ENCODE data around the gene ERGIC3.
"Not testable (repeated sequence)": the region's sequence is repeated elsewhere in the genome, so short reads cannot be mapped to it uniquely, and the experiment has no call there.

The ERGIC3 gene

DNA sequence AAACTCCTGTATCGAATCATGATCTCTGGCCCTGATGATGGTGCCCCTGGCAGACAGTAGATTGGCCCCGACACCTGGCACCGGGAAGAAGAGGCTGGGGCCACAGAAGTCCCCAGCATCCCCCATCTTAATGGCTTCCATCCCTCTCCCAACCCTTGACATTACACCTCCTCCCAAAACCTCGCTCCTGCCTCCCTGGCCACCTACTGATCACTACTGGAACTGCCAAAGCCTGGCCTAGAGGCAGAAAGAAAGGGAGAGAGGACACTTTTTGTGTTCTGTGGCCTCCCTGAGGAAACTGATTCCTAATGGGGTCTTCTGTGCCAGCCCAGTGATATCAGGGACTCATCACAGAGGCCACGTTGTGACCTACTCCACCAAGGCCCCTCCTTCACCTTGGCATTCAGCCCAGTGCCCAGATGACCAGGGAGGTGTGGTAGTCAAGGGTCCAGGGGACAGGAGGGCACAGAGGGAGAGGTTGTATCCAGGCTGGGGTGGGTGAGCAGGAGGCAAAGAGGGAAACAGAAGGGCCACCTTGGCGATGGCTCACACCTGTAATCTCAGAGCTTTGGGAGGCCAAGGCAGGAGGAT, 18.5 kb upstream of the ERGIC3 start:
- DNase-seq = no peak

- DNase-seq = no peak
Measured at GRCh38 chr20:35525639-35526038, 16.2 kb upstream of the ERGIC3 start.

- DNase-seq = no peak
Measured at GRCh38 chr20:35527122-35527769, 14.6 kb upstream of the ERGIC3 start.

DNA sequence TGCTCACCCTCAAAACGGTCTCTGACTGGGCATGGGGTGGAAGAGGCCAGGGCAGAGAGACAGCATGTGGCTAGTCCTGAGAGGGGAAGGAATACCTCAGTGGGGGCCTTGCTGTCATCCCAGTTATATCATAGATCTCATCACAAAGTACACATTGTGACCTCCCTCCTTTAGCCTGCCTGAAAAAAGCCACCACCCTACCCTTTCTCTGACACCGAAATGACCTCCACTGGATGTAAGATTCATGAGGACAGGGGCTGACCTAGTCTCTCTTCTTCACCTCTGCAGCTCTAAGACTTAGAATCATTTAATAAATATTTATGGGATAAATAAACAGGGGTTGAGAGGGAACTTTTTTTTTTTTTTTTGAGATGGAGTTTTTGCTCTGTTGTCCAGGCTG, 12.3 kb upstream of the ERGIC3 start, which contains the start of gene C20orf173:
Gene C20orf173, minus strand, starts transcription at position 101 of the 400 bp plus-strand sequence. CDS start 279 bp downstream, outside the sequence.
- no peak for DNase-seq

- DNase-seq = no peak
Measured at GRCh38 chr20:35539756-35540212, 2.1 kb upstream of the ERGIC3 start.

- DNase-seq = no peak
Measured at GRCh38 chr20:35541118-35541782, 628 bp upstream of the ERGIC3 start.

DNA sequence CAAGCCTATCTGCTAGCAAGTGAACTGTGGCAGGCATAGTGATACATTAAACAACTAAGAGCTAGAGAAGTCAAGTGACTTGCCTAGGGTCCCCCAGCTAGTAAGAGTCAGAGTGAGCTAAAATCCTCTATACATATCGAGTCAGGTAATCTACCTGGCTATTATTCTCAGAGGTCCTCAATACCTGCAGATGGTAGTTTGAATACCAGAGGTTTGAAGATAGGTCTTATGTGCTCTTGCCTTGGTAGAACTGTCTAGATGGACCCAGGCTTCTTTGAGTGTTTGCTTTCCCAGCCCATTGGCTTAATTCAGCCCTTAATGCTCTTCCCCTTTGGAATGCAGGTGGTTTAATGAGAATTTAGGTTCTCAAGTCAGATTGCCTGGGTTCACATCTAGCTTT, 1.1 kb downstream of the ERGIC3 start:
- DNase-seq = no peak

GRCh38 chr20:35544436-35544835, 2.6 kb downstream of the ERGIC3 start:
- DNase-seq = no peak

GRCh38 chr20:35544941-35545340, 3.1 kb downstream of the ERGIC3 start:
- DNase-seq = not testable (repeated sequence)

GRCh38 chr20:35546127-35546526, 4.2 kb downstream of the ERGIC3 start:
- no peak for DNase-seq

DNA sequence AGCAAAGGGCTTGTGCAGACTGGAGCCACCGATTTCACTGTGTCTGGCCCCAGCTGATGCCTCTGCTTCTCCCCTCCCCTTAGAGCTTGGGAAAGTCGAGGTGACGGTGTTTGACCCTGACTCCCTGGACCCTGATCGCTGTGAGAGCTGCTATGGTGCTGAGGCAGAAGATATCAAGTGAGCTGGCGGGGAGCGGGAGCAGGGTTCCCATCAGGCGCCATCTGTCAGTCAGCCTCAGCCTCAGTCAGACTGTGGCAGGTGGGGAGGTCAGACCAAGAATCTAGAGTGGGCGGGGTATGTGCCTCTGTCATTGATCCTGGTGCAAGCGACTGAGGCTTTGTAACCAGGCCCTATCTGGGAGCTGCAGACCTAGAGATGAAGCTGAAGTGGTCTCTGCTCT, 5.5 kb downstream of the ERGIC3 start:
- DNase-seq = no peak

- no peak for DNase-seq
Measured at GRCh38 chr20:35551503-35551902, 9.6 kb downstream of the ERGIC3 start.

GRCh38 chr20:35552914-35553313, 11.0 kb downstream of the ERGIC3 start:
- no peak for DNase-seq

DNA sequence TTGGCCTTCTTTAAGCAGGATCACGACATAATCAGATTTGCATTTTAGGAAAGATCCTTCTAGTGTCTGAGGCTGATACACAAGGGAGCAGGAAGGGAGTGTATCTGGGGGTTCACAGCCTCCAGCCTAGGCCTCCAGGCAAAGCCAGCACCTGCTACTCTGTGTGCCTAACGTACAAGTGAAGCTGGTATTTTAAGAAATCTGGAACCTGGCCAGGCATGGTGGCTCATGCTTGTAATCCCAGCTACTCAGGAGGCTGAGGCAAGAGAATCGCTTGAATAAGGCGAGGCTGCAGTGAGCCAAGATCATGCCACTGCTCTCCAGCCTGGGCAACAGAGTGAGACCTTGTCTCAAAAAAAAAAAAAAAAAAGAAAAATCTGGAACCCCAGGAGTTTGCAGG, 13.6 kb downstream of the ERGIC3 start:
- DNase-seq = not testable (repeated sequence)

DNA sequence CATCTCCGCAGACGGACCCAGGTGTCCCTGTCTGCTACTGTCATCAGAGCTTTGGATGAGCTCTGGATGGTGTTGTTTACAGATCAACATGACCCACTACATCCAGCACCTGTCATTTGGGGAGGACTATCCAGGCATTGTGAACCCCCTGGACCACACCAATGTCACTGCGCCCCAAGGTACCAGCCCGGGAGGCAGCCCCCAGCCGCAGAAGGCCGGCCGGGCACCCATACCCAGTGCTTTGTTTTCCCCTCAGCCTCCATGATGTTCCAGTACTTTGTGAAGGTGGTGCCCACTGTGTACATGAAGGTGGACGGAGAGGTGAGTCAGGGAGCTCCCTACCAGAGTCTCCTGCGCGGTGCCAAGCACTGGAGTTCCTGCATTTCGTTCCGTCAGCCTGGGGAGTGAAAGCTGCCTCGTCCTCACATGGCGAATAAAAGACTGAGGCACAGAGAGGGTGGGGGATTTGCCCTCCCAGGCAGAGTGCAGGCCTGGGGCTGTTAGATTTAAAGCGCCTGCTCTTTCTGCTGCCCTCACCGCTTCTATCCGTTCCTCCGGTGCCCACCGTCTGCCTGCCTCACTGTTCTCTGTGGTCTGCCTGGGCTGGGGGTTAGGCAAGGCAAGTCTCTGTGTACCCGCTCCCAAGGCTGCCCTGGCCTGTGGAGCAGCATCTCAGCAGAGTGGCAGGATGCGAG, 14.2 kb downstream of the ERGIC3 start:
- DNase-seq = no peak

DNA sequence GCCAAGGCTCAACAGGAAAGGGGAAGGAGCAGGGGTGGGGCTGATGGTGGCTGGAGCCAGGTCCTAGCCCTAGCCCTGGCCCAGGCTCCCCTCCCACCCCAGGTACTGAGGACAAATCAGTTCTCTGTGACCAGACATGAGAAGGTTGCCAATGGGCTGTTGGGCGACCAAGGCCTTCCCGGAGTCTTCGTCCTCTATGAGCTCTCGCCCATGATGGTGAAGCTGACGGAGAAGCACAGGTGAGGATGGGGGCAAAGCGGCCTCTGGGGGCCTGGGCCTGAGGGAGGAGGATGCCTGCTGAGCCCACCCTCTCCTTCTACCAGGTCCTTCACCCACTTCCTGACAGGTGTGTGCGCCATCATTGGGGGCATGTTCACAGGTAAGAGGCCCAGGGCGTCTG, 15.0 kb downstream of the ERGIC3 start:
- DNase-seq = no peak

GRCh38 chr20:35558451-35558850, 16.6 kb downstream of the ERGIC3 start:
- DNase-seq = no peak

- DNase-seq = no peak
Measured at GRCh38 chr20:35559042-35559693, 17.3 kb downstream of the ERGIC3 start.

DNA sequence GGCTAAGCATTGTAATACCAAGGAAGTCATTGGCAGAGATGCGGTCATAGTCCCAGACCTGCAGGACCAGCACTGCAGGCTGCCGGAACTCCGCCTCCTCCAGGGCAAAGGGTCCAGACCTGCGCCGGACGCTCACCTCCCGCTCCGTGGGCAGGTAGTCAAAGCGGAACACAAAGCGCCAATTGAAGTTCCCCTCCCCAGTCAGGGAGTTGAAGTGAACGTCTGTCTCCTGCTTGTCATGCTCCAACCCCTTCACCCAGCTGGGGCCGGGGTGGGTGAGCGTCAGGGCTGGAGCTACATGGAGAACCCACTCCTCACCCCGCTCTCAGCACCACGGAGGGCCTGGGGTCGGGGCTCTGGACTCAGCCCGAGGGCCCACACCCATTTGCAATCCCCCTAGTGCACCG, 18.2 kb downstream of the ERGIC3 start:
- DNase-seq = no peak

- DNase-seq = no peak
Measured at GRCh38 chr20:35560541-35560940, 18.7 kb downstream of the ERGIC3 start.

DNA sequence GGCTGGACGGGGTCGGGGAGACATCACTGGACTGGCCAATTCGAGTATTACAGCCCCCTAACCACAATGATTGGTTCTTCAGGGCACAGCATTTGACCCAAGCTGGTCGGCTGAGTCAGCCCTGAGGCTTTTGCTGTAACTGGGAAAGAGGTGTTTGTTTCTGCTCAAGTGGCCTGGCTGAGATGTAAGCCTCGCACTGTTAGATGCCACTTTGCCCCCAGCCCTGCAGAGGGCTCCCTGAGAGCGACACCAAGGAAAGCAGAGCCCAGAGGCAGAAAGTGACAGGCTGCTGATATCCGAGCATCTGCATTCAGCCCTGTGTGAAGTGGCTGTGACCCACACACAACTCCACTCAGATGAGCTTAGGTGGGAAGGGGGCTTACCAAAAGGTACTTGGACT, 19.4 kb downstream of the ERGIC3 start:
- no peak for DNase-seq

DNA sequence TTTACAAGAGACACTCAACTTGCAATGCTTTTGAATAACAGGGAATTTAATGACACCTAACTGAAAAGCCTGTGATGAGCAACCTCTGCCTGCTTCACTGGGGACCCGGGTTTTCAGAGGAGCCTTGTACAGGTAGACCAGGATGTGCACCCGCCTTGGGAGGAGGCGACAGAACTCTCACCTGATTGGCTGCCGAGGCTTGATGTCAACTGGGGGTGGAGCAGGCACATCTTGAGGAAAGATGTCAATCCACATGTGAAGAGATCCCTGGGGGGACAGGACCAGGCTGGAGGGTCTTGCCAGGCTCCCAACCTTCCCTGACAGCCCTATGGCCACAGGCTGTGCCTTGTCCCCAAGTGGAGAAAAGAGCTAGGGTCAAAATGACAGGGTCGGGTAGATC, 19.8 kb downstream of the ERGIC3 start:
- no peak for DNase-seq

DNA sequence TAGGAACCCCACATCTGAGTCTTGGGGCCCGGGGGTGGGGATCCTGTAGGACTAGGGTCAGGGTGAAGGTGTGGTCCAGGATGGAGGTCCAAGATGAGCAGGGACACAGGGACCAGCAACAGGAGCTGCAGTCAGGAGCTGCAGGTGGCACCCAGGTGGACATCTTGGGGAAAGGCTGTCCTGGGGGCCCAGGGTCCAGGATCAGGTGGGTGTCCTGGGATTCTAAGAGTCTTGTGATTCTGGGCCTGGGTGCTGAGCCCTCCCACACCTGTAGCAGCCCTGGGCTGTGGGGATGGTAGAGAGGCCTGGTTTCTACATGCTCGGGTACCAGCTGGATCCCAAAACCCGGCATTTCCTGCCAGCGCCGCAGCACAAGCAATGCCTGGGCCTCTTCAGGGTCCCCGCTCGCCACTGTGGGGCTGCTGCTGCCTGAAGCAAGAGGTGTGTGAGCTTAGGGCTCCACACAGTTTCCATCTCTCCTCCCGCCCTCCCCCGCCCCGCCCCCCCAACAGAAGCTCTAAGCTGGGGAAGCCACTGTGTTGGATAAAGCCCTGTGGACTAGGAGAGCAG, 20.7 kb downstream of the ERGIC3 start:
- DNase-seq = no peak
